ENCODE data around the gene ZFP62. TPM values are rescaled to one million over a fixed set of nuclear protein-coding genes. Genes with fewer than 3 reads are reported as not detected.
A peak's percentile ranks its signal among the peaks of the same experiment; 100 is the strongest.
"Not testable (repeated sequence)": the region's sequence is repeated elsewhere in the genome, so short reads cannot be mapped to it uniquely, and the experiment has no call there.

The ZFP62 gene
- total RNA-seq, 4 donors from 2014 or later = 17.0 to 35.1 (median 25.3) TPM

- Histone ChIP-seq H3K27me3 (no peaks in the 10 kb centered on the region), H3K36me3 (no peaks in the 10 kb centered on the region), H3K9me3 (no peaks in the 10 kb centered on the region), H3K27ac (no peak overlapping the region), H3K4me1 (no peaks in the 10 kb centered on the region), H3K4me3 (no peak overlapping the region)
- TF ChIP-seq EP300 (IDR thresholded peaks at IDR 0.05) = no peak
- TF ChIP-seq, protein P1, sequence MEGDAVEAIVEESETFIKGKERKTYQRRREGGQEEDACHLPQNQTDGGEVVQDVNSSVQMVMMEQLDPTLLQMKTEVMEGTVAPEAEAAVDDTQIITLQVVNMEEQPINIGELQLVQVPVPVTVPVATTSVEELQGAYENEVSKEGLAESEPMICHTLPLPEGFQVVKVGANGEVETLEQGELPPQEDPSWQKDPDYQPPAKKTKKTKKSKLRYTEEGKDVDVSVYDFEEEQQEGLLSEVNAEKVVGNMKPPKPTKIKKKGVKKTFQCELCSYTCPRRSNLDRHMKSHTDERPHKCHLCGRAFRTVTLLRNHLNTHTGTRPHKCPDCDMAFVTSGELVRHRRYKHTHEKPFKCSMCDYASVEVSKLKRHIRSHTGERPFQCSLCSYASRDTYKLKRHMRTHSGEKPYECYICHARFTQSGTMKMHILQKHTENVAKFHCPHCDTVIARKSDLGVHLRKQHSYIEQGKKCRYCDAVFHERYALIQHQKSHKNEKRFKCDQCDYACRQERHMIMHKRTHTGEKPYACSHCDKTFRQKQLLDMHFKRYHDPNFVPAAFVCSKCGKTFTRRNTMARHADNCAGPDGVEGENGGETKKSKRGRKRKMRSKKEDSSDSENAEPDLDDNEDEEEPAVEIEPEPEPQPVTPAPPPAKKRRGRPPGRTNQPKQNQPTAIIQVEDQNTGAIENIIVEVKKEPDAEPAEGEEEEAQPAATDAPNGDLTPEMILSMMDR (IDR thresholded peaks at IDR 0.05) = no peak
- no peak for TF ChIP-seq POLR2A (IDR thresholded peaks at IDR 0.05)
- no peak for DNase-seq (ENCODE audit: low spot score in 2 of 2)
- WGBS, 2 donors = 88 to 97% methylated on average over 9 of the region's 9 CpGs
These were observed 47.3 kb upstream of the ZFP62 start for GRCh38 chr5:180908400-180908799.

- DNase-seq (ENCODE audit: low spot score in 2 of 2) = no peak
- WGBS, 2 donors = 76 to 81% methylated on average over 7 of the region's 7 CpGs
- Histone ChIP-seq H3K4me3 (no peak overlapping the region), H3K27ac (no peak overlapping the region), H3K9me3 (no peaks in the 10 kb centered on the region), H3K27me3 (no peaks in the 10 kb centered on the region), H3K4me1 (no peaks in the 10 kb centered on the region), H3K36me3 (no peaks in the 10 kb centered on the region)
- TF ChIP-seq, protein P1 (IDR thresholded peaks at IDR 0.05) = no peak
- TF ChIP-seq EP300 (IDR thresholded peaks at IDR 0.05) (no peak), POLR2A (IDR thresholded peaks at IDR 0.05) (no peak)
These were observed 40.4 kb upstream of the ZFP62 start for GRCh38 chr5:180901319-180902009.

- Histone ChIP-seq H3K9me3 (peaks cover 0 to 3% (median 0%) of the 10 kb centered on the region in 4 donors), H3K4me1 (no peaks in the 10 kb centered on the region), H3K27me3 (no peaks in the 10 kb centered on the region), H3K36me3 (no peaks in the 10 kb centered on the region), H3K4me3 (peak overlapping the region in 1 of 4 donors; percentile 5), H3K27ac (no peak overlapping the region)
- no peak for DNase-seq (ENCODE audit: low spot score in 2 of 2)
- TF ChIP-seq, protein P1 (IDR thresholded peaks at IDR 0.05) = no peak
- 73 to 78% methylated on average over 5 of the region's 5 CpGs for WGBS, 2 donors
These were observed 39.1 kb upstream of the ZFP62 start for GRCh38 chr5:180900178-180900577.

GRCh38 chr5:180898621-180899246 is 37.7 kb upstream of the ZFP62 start, which contains the start of gene BTNL8:
BTNL8 (plus strand) TSS chr5:180899159; CDS start chr5:180899311, 152 bp downstream.
- DNase-seq (ENCODE audit: low spot score in 2 of 2) = no peak
- H3K27ac ChIP-seq = no peak within 1 kb of the TSS
- no peaks in the 10 kb centered on the region for H3K4me1 ChIP-seq
- no peaks in the 10 kb centered on the region for H3K27me3 ChIP-seq
- no peaks in the 10 kb centered on the region for H3K36me3 ChIP-seq
- H3K9me3 ChIP-seq = peaks cover 0 to 14% (median 1%) of the 10 kb centered on the region in 4 donors
- no peak for TF ChIP-seq POLR2A (IDR thresholded peaks at IDR 0.05)
- TF ChIP-seq EP300 (IDR thresholded peaks at IDR 0.05) = no peak
- TF ChIP-seq, protein P1 (IDR thresholded peaks at IDR 0.05) = no peak
- peak within 1 kb of the TSS in 1 of 4 donors; percentile 5 for H3K4me3 ChIP-seq
- 86 to 92% methylated on average over 9 of the region's 9 CpGs for whole genome bisulfite sequencing, 2 donors

- not testable (repeated sequence) for H3K27ac ChIP-seq; DNase-seq (ENCODE audit: low spot score in 2 of 2)
- WGBS, 2 donors = 91 to 96% methylated on average over 1 of the region's 1 CpG
These were observed 34.3 kb upstream of the ZFP62 start for GRCh38 chr5:180895330-180895729.

More at GRCh38 chr5:180895330-180895729, 34.3 kb upstream of the ZFP62 start:
- not testable (repeated sequence) for H3K4me1 ChIP-seq, H3K4me3 ChIP-seq, H3K36me3 ChIP-seq, H3K27me3 ChIP-seq
- H3K9me3 ChIP-seq = peaks cover 0 to 17% (median 1%) of the 10 kb centered on the region in 4 donors
